GM13977 (cell line): ENCODE results near the gene HOXB4.

Experiments
- DNase-seq: peaks from one replicate; pipeline ENCODE4 v3.0.0; 2012; ENCODE audit warnings: low spot score
- CTCF ChIP-seq: IDR thresholded peaks from 2 replicates; pipeline ENCODE4 v1.5.1; 2012; ENCODE audit warnings: mild to moderate bottlenecking, control low read depth; ENCODE audit not compliant: insufficient read depth; ENCODE audit errors: extremely low read depth, missing control alignments
- in situ Hi-C: fragments of 300-500 bp; cut with MboI; formaldehyde crosslinking; loops from one replicate; pipeline ENCODE4 v1.12.0; 2022; ENCODE audit warnings: low sequenced_read_pairs, low pct_unique_long_range_greater_than_20kb, mixed read lengths, inconsistent platforms; ENCODE audit not compliant: unreplicated experiment

Gene HOXB4

DNA sequence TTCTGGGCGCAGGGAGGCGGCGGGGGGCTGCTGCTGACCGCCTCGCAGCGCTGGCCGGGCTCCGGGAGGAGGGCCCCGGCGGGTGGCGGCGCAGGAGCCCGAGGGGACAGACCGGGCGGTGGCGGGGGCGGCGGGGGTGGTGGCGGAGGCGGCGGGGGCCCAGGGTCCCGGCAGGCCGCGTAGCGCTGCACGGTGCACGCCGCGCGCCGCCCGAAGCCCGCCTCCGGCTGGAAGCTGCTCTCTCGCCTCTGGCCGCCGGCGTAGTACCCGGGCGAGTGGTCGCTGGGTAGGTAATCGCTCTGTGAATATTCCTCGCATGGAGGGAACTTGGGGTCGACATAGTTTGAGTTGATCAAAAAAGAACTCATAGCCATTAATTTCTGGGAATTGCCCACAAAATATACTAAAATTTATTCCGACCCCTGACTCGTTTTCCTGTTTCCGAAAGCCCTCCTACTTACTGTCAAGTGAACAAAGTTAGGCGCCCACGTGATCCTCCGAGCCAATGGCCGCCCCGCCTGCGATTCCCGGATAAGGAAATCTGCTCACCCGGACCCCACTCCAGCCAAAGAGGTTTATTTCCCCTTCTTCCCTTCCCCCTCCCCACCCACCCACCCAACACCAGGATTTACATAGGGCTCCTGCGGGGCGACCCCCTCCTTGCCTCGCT lies at the start of gene HOXB4:
HOXB4 (minus strand) TSS at position 405 of the 670 bp plus-strand sequence; CDS start at position 374, 31 bp downstream.
- DNase-seq: peak; percentile 88
- in situ Hi-C loops: no loop called here
- no peak for TF ChIP-seq CTCF

- in situ Hi-C loops: no loop called here
- no peak for DNase-seq
- TF ChIP-seq CTCF: no peak
These were observed 49.0 kb upstream of the HOXB4 start for GRCh38 chr17:48627118-48627597.

DNA sequence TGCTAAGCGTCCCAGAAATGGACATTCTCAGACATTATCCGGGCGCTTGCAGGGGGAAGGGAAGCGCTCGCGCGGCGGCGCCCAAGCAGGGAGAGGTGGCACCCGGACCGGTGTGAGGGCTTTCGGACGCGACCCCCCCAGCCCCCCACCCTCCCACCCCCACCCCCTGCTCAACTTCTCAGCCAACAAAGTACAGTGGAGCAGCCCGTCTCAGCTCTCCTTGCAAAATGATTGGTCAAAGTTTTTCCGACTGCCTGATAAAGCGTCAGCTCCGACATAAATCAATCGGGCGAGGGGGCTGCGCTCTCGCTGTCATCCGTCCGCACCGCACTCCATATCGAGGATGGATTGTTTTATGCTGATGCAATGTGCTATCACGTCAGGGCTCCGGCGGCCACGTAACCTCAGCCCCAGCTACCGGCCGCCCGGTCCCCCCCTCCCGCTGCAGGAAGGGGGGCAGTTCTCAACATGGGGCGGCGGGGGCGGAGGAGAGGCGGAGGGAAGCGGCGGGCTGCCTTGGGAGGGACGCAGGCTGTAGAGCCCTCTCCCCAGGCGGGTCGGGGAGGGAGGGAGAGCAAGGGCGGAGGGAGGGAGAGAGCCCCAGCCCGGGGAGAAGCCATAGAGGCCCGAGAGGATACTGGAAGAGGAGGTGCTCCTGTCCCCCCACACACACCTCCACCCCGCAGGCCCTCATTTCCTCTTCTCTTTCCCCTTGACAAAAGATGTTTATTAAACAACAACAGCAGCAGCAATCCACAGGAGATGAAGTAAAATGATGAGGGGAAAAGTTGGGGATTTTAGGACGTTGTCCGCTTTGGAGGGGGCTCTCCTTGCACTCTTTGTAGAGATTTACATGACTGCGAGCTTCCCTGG lies 48.3 kb upstream of the HOXB4 start, which contains the start of gene HOXB9:
HOXB9 (minus strand) TSS at position 114 of the 873 bp plus-strand sequence; CDS start at position 25, 89 bp downstream.
- in situ Hi-C loops: no loop called here
- no peak for TF ChIP-seq CTCF

GRCh38 chr17:48625495-48626244 lies 47.5 kb upstream of the HOXB4 start:
- peak; percentile 84 for DNase-seq
- TF ChIP-seq CTCF: no peak
- in situ Hi-C loops: no loop called here

More for the DNA sequence above, 48.3 kb upstream of the HOXB4 start, which contains the start of gene HOXB9:
- no peak for DNase-seq

GRCh38 chr17:48624544-48625494 lies 46.7 kb upstream of the HOXB4 start:
- in situ Hi-C loops: no loop called here
- no peak for TF ChIP-seq CTCF
- peak; percentile 64 for DNase-seq
